ENCODE data around the gene PARN. TPM values are rescaled to one million over a fixed set of nuclear protein-coding genes. Genes with fewer than 3 reads are reported as not detected.
A peak's percentile ranks its signal among the peaks of the same experiment; 100 is the strongest.

Gene PARN
- total RNA-seq, 1 donor from 2014 or later, result 19.9 TPM

- DNase-seq (ENCODE audit: low read depth, low spot score), result no peak
These were observed 129.3 kb downstream of the PARN start for GRCh38 chr16:14500791-14501190.

- DNase-seq (ENCODE audit: low read depth, low spot score), result no peak
These were observed 130.9 kb downstream of the PARN start for GRCh38 chr16:14499110-14499509.

DNA sequence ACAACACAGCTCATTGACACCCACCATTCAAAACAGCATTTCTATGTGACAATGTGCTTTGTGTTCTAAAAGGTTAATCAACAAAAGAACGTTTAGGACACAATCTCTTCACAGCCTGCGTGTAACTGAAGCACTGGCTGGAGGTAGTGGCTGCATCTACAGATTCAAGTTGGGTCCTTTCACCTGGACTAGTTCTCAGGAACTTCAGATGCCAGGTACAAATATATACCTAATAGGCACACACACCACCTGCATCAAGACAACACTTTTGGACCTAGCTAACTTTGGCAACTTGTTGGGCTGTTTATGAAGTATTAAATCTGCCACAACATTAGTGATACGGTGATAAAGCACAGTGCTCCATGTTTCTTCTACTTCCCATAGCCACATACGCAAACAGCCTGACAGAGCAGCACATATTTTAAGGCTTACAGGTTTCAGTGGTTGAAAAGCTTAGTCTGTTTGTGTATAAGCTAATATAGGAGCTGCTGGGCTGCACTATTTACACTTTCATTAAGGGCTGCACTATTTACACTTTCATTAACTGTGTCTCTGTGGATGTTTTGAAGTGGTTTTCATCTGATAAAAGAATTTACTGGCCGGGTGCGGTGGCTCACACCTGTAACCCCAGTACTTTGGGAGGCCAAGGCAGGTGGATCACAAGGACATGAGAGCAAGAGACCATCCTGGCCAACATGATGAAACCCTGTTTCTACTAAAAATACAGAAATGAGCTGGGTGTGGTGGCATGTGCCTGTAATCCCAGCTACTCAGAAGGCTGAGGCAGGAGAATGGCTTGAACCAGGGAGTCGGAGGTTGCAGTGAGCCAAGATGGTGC, 132.6 kb downstream of the PARN start:
- DNase-seq (ENCODE audit: low read depth, low spot score), result no peak

DNA sequence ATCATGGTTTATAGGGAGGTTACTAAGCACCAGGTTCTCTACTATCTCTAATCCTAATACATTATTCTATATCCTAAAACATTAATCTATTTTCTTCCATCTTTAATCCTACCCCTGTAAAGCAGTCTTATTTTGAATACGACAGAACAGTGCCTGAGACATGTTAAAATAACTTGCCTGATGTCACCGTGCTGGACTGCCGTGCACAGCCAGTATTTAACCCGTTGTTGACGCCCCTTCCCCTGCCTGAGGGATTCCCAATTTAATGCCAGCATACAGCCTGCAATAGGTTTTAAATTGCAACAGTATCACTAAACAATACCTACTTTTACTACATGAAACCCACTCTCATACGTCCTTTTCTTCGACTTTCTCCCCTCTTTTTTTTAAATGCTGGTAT, 133.3 kb downstream of the PARN start:
- no peak for DNase-seq (ENCODE audit: low read depth, low spot score)

GRCh38 chr16:14496047-14496770, 133.9 kb downstream of the PARN start:
- no peak for DNase-seq (ENCODE audit: low read depth, low spot score)

- no peak for DNase-seq (ENCODE audit: low read depth, low spot score)
These were observed 134.6 kb downstream of the PARN start for GRCh38 chr16:14495213-14496046.

DNA sequence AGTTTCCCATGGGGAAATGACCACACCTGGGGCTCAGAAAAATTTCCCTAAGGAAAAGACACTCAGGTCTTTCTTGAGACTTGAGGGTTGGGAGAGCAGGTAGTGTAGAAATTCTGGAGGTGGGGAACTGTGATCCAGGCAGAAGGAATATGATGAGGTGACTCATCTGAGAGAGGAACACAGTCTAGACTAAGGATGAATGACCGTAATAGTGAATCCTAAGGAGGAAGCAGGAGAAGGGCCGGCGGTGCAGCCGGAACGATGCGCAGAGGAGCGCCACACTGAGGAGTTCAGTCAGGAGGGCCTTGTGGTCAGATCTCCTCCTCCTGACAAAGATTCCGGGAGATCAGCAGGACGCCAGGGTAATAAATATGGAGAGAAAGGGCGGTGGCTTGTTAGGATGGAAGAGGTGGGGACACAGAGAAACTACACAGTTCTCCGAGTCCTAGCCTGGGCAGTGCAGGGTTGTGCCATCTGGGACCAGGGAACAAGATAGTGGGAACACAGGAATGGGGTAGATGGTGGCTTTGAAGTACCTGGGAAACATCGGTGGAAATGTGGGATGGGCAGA, 135.6 kb downstream of the PARN start:
- DNase-seq (ENCODE audit: low read depth, low spot score), result no peak

- DNase-seq (ENCODE audit: low read depth, low spot score), result no peak
These were observed 136.3 kb downstream of the PARN start for GRCh38 chr16:14493791-14494190.

GRCh38 chr16:14492614-14493013, 137.4 kb downstream of the PARN start:
- no peak for DNase-seq (ENCODE audit: low read depth, low spot score)

DNA sequence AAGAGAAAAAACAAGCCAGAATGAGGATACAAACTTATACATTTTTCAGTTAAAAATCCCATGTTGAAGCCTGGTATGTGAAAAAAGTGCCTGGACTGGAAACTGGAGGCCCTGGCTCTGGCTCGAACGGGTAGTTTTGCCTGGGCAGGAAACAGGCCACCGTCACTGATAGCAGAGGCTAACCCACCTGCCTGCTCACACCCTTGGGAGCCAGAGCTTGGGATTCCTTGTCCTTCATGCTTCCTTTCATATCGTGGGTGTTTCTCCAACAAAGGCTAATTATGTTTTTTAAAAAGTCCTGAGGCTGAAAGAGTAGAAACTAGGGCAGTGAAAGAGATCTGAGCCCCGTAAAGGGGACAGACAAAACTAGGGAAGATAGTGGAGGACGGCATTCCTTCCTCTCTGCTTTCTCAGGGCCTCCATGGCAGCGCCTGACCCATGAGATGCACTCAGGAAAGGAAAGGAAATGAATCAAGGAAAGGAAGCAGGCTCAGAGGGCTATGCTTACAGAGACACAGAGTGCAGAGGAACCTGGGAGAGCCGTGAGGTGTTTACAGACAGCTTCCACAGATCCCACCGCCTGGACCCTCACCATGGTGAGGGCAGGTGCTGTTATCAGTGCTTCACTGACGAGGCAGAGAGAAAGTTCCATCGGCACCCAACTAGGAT, 138.1 kb downstream of the PARN start:
- DNase-seq (ENCODE audit: low read depth, low spot score), result peak; percentile 32

GRCh38 chr16:14490235-14490634, 139.8 kb downstream of the PARN start:
- no peak for DNase-seq (ENCODE audit: low read depth, low spot score)

DNA sequence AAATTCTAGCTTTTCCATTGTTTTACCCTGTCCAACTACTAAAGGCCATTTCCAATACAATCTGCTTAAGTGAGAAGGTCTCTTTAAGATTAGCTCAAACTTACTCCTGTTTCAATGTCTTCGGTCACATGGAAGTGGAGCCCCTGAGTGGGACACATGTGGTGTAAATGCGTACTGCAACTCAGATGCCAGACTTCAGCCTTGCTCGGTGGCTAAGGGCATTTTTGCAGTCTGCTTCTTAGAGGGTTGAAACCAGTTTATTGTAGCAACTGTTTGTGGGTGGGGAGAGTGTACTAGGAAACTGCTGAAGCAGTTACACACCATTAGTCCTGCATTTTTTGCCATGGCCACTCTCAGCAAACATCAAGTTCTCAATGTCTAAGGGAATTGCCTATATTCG, 140.6 kb downstream of the PARN start:
- no peak for DNase-seq (ENCODE audit: low read depth, low spot score)

DNA sequence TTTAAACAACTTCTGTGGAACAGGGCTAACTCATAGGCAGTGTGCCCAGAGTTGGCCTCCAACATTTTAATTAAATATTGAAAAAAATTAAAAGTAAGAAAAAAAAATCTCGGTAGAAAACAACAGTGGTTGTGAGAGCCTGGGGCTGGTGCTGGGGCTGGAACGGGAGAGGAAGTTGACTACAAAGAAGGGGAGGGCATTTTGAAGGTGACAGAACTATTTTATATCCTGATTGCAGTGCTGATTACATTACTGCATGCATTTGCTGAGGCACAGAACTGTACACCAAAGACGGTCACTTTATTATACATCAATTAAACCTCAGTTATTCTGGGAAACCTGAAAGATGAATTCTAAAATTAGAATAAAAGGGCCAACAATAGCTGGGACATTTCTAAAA, 142.5 kb downstream of the PARN start:
- no peak for DNase-seq (ENCODE audit: low read depth, low spot score)

- DNase-seq (ENCODE audit: low read depth, low spot score), result peak; percentile 71
These were observed 143.3 kb downstream of the PARN start for GRCh38 chr16:14486520-14487303.

GRCh38 chr16:14485811-14486519, 144.1 kb downstream of the PARN start:
- no peak for DNase-seq (ENCODE audit: low read depth, low spot score)

DNA sequence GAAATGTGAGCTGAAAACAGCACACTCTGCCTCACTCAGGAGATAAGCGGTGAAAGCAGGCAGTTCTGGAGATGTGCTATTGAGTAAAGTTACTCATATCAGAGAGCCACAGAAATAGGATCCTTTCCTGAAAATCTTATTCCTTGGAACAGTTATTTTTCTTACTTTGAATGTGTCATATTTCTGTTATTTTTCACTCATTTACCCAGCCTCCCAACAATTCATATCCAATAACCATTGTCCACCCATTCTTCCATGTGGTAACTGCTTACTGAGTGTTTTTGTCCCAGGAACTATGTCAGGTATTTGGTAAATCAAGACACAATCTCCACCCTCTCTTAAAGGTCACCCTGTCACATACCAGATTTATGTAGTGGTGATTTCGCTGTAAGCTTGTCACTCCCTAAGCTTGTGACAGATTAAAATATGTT, 144.9 kb downstream of the PARN start:
- no peak for DNase-seq (ENCODE audit: low read depth, low spot score)

DNA sequence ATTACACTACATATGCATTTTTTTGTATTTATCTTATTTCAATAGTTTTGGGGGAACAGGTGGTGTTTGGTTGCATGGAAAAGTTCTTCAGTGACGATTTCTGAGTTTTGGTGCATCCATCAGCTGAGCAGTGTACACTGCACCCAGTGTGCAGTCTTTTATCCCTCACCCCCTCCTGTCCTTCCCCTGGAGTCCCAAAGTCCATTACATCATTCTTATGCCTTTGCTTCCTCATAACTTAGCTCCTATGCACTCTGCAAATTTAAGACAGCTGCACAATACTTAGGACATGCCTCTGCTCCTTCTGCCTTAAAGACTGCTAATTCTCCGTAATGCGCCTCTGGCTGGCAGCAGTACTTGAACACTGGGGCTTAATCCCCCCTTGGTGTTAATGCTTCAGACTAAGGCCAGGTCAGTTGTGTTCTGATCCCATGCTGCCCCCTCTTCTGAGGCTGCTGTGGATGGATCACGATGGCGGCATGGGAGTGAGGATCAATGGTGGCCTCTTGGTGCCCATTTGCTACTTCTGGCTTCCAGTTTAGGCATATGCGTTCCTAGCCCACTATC, 146.2 kb downstream of the PARN start:
- no peak for DNase-seq (ENCODE audit: low read depth, low spot score)

DNA sequence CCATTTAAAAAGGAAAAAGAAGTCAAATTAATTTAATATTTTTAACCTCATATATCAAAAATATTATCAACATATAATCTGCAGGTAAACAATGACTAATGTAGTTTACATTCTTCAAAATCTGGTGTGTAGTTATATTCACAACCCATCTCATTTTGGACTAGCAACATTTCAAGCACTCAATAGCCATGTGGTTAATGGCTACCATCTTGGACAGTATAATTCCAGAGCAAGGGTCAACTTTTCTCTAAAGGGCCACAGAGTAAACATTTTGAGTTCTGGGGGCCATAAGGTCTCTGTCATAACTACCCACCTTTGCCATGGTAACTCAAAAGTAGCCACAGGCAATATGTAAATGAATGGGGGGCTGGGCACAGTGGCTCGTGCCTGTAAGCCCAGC, 153.9 kb downstream of the PARN start:
- DNase-seq (ENCODE audit: low read depth, low spot score), result no peak
